GM18870 (cell line): Measurements from ENCODE around the gene LIMS3.
"Not testable (repeated sequence)": the region's sequence is repeated elsewhere in the genome, so short reads cannot be mapped to it uniquely, and the experiment has no call there.

Source experiments
- ATAC-seq: cut with Tn5 transposase; IDR thresholded peaks from one replicate; pipeline ENCODE4 v1.9.1; 2021; ENCODE audit warnings: moderate library complexity; ENCODE audit not compliant: unreplicated experiment

The LIMS3 gene

GRCh38 chr2:109924481-109924880, 26.0 kb downstream of the LIMS3 start:
- not testable (repeated sequence) for ATAC-seq

DNA sequence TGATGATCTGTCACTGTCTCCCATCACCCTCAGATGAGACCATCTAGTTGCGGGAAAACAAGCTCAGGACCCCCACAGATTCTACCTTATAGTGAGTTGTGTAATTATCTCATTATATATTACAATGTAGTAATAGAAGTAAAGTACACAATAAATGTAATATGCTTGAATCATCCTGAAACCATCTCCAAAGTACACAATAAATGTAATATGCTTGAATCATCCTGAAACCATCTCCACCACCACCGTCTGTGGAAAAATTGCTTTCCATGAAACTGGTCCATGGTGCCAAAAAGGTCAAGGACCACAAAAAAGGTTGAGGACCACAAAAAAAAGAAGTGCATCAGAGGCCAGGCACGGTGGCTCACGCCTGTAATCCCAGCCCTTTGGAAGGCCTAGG, 29.3 kb downstream of the LIMS3 start:
- not testable (repeated sequence) for ATAC-seq

DNA sequence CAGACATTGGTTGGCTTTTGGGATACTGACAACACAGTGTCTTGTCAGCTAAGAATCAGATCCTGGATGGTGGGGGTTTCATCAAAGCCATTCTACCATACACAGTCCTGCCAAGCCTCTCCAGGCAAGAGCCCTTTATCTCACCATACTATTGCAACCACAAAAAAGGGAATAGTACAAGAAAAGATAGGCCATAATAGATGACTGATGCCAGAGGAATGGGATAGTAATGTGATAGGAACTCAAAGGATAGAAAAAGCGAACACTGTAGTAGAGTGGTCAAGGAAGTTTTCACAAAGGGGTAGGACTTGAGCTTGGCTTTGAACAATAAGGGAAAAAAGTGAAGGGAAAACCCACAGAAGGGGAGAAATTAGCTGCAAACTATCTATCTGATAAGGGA, 30.7 kb downstream of the LIMS3 start:
- not testable (repeated sequence) for ATAC-seq

- not testable (repeated sequence) for ATAC-seq
Observed at GRCh38 chr2:109936534-109936933, 38.0 kb downstream of the LIMS3 start.

GRCh38 chr2:109945362-109945761, 46.9 kb downstream of the LIMS3 start:
- not testable (repeated sequence) for ATAC-seq

- not testable (repeated sequence) for ATAC-seq
Observed at GRCh38 chr2:109947262-109947958, 48.9 kb downstream of the LIMS3 start.

- ATAC-seq = not testable (repeated sequence)
Observed at GRCh38 chr2:109947959-109948520, 49.6 kb downstream of the LIMS3 start.

DNA sequence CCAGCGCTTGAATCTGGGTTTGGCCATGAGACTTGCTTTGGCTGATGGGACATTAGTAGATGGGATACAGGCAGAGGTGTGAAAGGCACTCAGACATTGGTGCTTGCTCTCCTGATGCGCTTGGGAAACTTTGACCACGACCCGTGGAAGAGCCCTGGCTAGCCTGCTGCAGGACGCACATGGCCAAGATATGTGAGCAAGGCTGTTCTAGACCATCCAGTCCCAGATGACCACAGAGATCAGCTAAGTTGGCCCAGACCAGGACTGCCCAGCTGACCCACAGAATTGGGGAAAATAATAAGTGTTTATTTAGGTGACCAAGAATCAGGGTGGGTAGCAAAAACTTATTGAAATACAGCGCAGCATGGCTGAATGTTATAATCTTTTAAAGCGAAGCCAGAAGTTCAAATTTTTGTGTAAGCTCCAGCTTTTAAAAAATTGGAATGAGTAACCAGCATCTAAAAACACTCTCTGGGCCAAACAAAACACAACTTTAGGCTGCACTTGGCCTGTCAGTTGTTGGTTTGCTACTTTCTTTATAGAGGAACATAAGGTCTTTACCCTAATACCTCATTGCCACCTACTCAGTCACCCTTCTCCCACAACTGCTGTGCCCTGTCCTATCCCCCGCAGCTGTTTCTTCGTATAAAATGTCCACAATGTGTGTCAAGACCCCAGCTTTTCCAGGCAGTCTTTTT, 51.8 kb downstream of the LIMS3 start:
- not testable (repeated sequence) for ATAC-seq

- not testable (repeated sequence) for ATAC-seq
Observed at GRCh38 chr2:109963942-109964341, 65.5 kb downstream of the LIMS3 start.

DNA sequence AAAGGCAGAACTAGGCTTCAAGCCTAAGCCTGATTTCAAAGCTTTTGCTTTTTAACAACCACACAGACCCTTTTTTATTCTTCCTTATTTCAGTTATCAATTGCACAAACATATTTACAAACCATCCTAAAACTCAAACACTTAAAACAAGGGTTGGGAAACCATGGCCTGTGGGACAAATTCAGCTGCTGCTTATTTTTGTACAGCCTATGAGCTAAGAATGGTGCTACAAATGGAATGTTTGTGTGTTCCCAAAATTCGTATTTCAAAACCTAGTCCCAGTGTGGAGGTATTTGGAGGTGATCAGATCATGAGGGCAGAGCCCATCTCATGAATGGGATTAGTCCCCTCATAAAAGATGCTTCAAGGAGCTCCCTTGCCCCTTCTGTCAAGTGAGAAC, 67.0 kb downstream of the LIMS3 start:
- ATAC-seq = not testable (repeated sequence)

GRCh38 chr2:109966107-109966736, 67.7 kb downstream of the LIMS3 start:
- not testable (repeated sequence) for ATAC-seq

DNA sequence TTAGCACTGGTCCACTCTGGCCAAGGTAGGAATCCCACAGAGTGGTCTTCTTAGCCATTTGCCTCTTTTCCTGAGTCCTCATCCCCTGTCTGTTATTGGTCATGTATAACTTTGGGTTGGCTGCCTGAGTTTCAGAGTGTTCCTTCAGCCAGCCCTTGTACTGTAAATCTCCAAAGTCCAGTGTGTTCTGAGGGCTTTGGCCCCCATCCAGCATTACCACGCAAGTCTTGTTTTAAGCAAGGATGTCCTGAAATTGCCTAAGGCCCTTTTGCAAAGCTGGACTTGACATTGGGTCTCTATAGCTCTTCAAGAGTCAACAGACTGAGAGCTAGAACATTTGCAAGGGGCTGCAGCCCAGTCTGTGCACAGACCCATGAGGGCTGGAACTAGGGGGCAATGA, 68.4 kb downstream of the LIMS3 start:
- not testable (repeated sequence) for ATAC-seq

- ATAC-seq = not testable (repeated sequence)
Observed at GRCh38 chr2:109969864-109970263, 71.4 kb downstream of the LIMS3 start.

DNA sequence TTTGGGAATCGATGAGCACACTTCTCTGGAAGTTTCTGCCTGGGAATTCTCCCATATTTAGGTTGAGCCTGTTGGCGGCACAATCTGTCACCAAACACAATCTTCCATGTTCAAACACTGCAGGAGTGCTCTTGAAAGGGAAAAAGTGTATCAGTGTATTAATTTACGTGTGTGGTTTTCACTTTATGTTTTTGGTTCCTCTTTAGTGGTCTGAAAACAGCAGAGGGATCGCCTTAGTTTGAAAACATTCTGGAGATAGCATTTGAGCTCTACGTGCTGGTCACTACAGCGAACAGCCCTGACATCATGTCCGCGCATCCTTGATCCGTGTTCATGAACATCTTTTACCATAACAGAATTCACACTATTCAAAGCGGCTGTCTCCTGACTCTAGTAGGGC, 73.2 kb downstream of the LIMS3 start:
- ATAC-seq = not testable (repeated sequence)
